ENCODE data around the gene NR1H3.

NR1H3 gene

GRCh38 chr11:47270331-47271271, 12.8 kb downstream of the NR1H3 start:
- peak; percentile 40 for DNase-seq

DNA sequence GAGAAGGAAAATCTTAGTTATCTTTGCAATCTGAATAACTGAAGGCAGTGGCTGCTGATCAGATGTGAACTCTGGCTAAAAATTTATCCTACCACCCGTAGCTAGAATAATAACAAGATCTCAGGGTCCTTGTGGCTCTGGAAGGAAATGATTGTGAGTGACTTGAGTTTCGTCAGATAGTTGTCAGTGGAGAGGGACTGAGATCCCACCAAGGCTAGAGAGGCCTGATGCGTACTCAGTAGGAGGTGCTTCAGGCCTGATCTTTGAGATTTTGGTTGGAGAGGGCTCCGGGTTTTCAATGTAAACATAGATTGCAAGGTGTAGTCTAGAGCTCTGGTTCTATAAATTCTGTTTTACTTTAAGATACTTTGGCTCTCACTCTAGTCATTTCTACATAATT, 13.5 kb downstream of the NR1H3 start:
- no peak for DNase-seq

GRCh38 chr11:47271961-47272661, 14.3 kb downstream of the NR1H3 start:
- no peak for DNase-seq

DNA sequence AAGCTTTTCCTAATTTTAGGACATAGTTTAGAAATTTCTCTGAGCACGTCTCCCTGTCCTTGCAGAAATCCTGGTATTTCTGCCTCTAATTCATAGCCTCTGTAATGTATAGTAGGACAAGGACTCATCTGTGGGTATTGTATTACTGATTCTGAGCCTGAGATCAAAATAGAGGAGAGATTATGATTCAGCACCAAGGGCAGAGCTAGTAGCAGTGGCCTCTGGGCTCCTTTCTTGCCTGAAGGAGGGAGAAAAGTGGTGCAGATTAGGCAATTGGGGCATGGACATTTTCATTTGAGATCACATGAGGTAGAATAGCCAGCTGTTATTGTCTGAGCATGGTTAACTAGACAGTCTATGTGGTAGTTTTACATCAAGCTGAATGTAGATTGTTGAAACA, 14.9 kb downstream of the NR1H3 start:
- DNase-seq, result no peak

DNA sequence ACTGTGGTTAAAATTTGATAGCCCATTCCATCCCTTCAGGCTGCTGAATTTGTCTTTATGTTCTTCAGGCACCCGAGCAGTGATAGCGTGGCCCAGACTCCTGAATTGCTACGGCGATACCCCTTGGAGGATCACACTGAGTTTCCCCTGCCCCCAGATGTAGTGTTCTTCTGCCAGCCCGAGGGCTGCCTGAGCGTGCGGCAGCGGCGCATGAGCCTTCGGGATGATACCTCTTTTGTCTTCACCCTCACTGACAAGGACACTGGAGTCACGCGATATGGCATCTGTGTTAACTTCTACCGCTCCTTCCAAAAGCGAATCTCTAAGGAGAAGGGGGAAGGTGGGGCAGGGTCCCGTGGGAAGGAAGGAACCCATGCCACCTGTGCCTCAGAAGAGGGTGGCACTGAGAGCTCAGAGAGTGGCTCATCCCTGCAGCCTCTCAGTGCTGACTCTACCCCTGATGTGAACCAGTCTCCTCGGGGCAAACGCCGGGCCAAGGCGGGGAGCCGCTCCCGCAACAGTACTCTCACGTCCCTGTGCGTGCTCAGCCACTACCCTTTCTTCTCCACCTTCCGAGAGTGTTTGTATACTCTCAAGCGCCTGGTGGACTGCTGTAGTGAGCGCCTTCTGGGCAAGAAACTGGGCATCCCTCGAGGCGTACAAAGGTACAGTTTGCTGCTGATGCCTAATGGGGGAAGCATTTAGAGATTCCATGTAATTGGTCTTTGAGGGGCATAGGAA, 16.9 kb downstream of the NR1H3 start:
- DNase-seq, result no peak

GRCh38 chr11:47276923-47277322, 19.1 kb downstream of the NR1H3 start:
- no peak for DNase-seq

DNA sequence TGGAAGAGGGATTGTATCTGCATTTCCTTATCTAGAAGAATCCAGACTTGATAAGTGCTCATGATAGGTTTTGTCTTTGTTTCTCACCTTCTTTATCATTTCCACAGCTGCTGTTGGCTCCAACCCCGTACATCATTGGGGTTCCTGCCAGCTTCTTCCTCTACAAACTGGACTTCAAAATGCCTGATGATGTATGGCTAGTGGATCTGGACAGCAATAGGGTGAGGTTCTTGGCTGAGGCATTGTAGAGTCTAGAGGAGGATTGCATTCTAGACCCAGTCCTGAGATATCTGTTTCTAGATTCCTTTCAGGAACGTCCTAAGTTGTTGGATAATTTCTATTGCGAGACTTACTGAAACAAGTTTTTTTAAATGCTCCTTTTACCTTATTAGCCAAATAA, 20.3 kb downstream of the NR1H3 start:
- DNase-seq, result no peak

DNA sequence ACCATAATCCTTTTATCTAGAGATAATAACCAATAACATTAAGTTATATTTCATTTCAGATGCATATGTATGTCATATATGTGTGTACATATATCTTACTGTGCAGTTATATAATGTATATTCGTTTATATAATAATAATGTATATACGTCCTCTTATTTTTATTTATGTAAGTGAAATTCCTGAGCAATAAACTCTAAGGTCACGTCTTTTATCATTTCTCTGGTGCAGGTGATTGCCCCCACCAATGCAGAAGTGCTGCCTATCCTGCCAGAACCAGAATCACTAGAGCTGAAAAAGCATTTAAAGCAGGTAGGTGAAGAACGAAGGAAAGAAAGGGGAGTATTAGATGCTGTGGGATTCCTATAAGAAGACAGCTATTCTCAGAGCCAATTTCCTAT, 21.0 kb downstream of the NR1H3 start:
- DNase-seq, result no peak

GRCh38 chr11:47280099-47280498, 22.3 kb downstream of the NR1H3 start:
- DNase-seq, result no peak

- no peak for DNase-seq
These were observed 23.1 kb downstream of the NR1H3 start for GRCh38 chr11:47280860-47281259.

DNA sequence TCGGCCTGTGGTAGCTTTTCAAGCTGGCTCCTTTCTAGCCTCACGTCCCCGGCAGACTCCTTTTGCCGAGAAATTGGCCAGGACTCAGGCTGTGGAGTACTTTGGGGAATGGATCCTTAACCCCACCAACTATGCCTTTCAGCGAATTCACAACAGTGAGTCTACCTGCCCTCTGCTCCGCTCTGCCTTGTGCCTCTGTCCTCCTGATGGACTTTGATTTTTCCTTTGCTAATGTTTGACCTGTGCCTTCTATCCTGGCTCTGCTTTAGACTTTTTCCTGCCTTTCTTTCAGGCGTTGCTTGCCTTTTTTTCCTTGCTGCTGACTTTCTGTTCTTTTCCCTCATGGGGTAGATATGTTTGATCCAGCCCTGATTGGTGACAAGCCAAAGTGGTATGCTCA, 24.7 kb downstream of the NR1H3 start:
- DNase-seq, result no peak

DNA sequence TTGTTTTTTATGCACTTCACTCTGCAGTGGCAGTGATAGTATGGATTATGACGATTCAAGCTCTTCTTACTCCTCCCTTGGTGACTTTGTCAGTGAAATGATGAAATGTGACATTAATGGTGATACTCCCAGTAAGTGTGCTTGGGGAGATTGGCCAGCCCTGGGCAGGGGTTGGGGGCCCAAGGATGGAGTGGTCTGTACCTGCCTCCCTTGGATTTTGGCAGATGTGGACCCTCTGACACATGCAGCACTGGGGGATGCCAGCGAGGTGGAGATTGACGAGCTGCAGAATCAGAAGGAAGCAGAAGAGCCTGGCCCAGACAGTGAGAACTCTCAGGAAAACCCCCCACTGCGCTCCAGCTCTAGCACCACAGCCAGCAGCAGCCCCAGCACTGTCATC, 26.4 kb downstream of the NR1H3 start:
- no peak for DNase-seq

DNA sequence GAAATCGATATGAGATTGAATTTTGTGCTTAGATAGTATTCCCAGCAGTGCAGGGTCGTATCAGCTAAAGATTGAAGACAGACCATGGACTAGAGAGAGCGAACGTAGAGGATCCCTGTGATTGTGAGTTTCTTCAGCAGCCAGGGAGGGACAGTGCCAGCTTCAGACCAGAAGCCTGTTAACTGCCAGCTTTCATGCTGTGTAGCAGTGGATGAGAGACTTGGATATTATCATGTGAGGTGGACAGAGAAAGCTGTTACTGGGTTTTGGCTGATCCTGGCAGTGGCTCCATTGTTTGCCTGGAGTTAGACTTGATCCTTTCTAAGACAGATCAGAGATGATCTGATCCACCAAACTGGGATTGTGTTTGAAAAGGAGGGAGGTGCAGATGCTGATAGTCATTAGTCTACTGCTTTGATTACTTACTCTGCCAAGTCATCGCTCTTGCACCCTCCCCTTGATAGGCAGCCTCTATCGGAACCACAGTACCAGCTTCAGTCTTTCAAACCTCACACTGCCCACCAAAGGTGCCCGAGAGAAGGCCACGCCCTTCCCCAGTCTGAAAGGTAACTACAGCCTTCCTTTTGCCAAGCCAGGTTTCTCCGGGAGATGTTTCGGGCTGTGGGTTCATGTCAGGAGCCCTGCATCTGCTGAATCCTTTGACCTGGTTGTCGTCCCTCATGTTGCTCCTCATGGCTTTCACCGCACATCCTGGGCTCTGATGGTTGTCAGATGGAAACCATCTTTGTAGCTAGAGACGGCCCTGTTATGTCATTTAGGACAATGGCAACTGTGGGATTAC, 28.4 kb downstream of the NR1H3 start:
- DNase-seq, result no peak

DNA sequence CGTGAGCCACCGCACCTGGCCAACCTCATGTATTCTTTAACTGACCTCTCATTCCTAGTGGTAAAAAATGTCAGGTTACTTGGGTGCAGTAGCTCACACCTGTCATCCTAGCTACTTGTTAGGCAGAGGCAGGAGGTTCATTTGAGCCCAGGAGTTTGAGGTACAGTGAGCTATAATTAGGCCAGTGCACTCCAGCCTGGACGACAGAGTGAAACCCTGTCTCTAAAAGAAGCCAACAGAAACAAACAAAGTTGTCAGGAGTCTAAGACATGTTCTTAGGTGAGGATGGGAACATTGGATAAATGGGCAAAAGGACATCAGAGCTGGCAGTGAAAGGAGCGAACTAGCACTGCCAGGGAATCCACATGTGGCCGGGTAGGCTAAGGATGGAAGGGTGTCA, 30.3 kb downstream of the NR1H3 start:
- DNase-seq, result no peak

DNA sequence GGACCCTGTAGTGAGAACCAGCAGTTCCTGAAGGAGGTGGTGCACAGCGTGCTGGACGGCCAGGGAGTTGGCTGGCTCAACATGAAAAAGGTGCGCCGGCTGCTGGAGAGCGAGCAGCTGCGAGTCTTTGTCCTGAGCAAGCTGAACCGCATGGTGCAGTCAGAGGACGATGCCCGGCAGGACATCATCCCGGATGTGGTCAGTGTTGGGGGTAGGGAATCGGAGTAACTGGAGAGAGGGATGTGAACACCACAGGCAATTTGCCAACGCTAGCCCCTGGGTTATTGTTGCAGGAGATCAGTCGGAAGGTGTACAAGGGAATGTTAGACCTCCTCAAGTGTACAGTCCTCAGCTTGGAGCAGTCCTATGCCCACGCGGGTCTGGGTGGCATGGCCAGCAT, 32.1 kb downstream of the NR1H3 start:
- DNase-seq, result no peak

GRCh38 chr11:47295385-47295784, 37.6 kb downstream of the NR1H3 start:
- DNase-seq, result no peak

- no peak for DNase-seq
These were observed 38.2 kb downstream of the NR1H3 start for GRCh38 chr11:47296045-47296444.

- DNase-seq, result no peak
These were observed 41.3 kb downstream of the NR1H3 start for GRCh38 chr11:47299078-47299477.

- DNase-seq, result no peak
These were observed 45.1 kb downstream of the NR1H3 start for GRCh38 chr11:47302853-47303252.

- no peak for DNase-seq
These were observed 48.1 kb downstream of the NR1H3 start for GRCh38 chr11:47305734-47306483.

DNA sequence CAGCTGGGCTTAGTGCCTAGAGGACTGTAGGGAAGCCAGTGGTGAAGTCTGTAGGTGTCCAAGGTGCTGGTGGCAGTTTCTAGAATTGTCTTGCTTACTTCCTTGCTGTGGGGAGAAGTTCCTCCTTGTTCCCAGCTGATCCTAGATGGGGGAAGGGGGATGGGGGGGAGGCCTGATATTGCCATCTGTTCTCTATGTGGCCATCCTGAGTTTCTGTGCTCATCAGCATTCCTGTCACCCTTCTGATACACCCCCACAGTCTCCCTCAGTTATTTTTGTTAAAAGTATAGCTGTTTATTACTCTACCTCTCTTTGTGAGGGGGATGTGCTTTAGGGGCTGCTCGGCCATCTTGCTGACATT, 48.7 kb downstream of the NR1H3 start:
- DNase-seq, result no peak

Measured in activated T-cell treated with anti-CD3 and anti-CD28 coated beads, Interleukin-2, amount 50 U/mL, for 1 hour (primary cell).